GM23248 (cell line): ENCODE results near the gene PPM1H. TPM values are rescaled to one million over a fixed set of nuclear protein-coding genes. Genes with fewer than 3 reads are reported as not detected.

ENCODE experiments used
- DNase-seq: peaks from one replicate; pipeline ENCODE4 v3.0.0-alpha.2; 2015
- H2AFZ ChIP-seq: fragments of 200-600 bp; sonication (generic); 2 replicates; pipeline ENCODE4 v1.6.1; 2016; ENCODE audit warnings: antibody characterized with exemption
- H3F3A ChIP-seq: fragments of 200-600 bp; sonication (generic); 2 replicates; pipeline ENCODE4 v1.6.1; 2016; ENCODE audit warnings: mild to moderate bottlenecking, antibody characterized with exemption, mixed run types; ENCODE audit not compliant: insufficient read depth
- H3K27ac ChIP-seq: fragments of 200-600 bp; sonication (generic); 2 replicates; pipeline ENCODE4 v1.5.1; 2016; ENCODE audit warnings: mild to moderate bottlenecking
- H3K27me3 ChIP-seq: fragments of 200-600 bp; sonication (generic); replicated peaks from 2 replicates; pipeline ENCODE4 v1.6.1; 2016; ENCODE audit warnings: mild to moderate bottlenecking; ENCODE audit not compliant: insufficient read depth
- H3K36me3 ChIP-seq: fragments of 200-600 bp; sonication (generic); 2 replicates; pipeline ENCODE4 v1.6.1; 2016; ENCODE audit warnings: low read depth, mild to moderate bottlenecking
- H3K4me1 ChIP-seq: fragments of 200-600 bp; sonication (generic); 2 replicates; pipeline ENCODE4 v1.6.1; 2016; ENCODE audit warnings: mild to moderate bottlenecking; ENCODE audit not compliant: insufficient read depth
- H3K4me2 ChIP-seq: fragments of 200-600 bp; sonication (generic); one replicate; pipeline ENCODE4 v1.6.1; 2016; ENCODE audit warnings: mild to moderate bottlenecking; ENCODE audit not compliant: unreplicated experiment
- H3K4me3 ChIP-seq: fragments of 200-600 bp; sonication (generic); 2 replicates; pipeline ENCODE4 v1.5.1; 2016; ENCODE audit warnings: mild to moderate bottlenecking
- H3K79me2 ChIP-seq: fragments of 200-600 bp; sonication (generic); 2 replicates; pipeline ENCODE4 v1.6.1; 2016; ENCODE audit warnings: mild to moderate bottlenecking; ENCODE audit not compliant: insufficient read depth
- H3K9ac ChIP-seq: fragments of 200-600 bp; sonication (generic); 2 replicates; pipeline ENCODE4 v1.6.1; 2016; ENCODE audit warnings: mild to moderate bottlenecking
- H3K9me2 ChIP-seq: fragments of 200-600 bp; sonication (generic); 2 replicates; pipeline ENCODE4 v1.6.1; 2016; ENCODE audit warnings: mixed run types, mild to moderate bottlenecking, moderate library complexity; ENCODE audit not compliant: insufficient read depth
- H3K9me3 ChIP-seq: fragments of 200-600 bp; sonication (generic); one replicate; pipeline ENCODE4 v1.6.1; 2017; ENCODE audit warnings: low read depth
- H4K20me1 ChIP-seq: fragments of 200-600 bp; sonication (generic); 2 replicates; pipeline ENCODE4 v1.6.0; 2016; ENCODE audit not compliant: insufficient read depth
- EZH2 ChIP-seq: fragments of 200-600 bp; sonication (generic); IDR thresholded peaks from 2 replicates; pipeline ENCODE4 v1.6.1; 2018; ENCODE audit warnings: antibody characterized with exemption, mild to moderate bottlenecking; ENCODE audit not compliant: insufficient read depth, poor library complexity, severe bottlenecking
- EZH2phosphoT487 ChIP-seq: fragments of 200-600 bp; sonication (generic); IDR thresholded peaks from 2 replicates; pipeline ENCODE4 v1.6.1; 2018; ENCODE audit warnings: antibody characterized with exemption, moderate library complexity, mild to moderate bottlenecking, low read depth; ENCODE audit not compliant: insufficient read depth
- WGBS, 2 experiments: methylation state at CpG; one replicate each; pipeline ENCODE4 v1.1.6; 2015 to 2017; ENCODE audit warnings: low lambda C conversion rate in 2 of 2, low coverage in 1 of 2; ENCODE audit errors: missing lambda C conversion rate in 2 of 2; 5-methylcytosine and 5-hydroxymethylcytosine counted together
- in situ Hi-C: fragments of 300-500 bp; cut with MboI; formaldehyde crosslinking; loops from 2 replicates; pipeline ENCODE4 v1.15.0; 2020
- polyA plus RNA-seq: library from polyadenylated mRNA; unstranded; fragments of >200 nt; fragmentation: Nextera tagmentation; extraction: Ambion mirVana; gene quantifications from 2 replicates; pipeline ENCODE4 v1.2.1, GENCODE V29; 2016
- total RNA-seq: library from RNA; depleted of rRNA; stranded (reverse); fragments of >200 nt; shearing (Covaris generic); gene quantifications from 2 replicates; pipeline ENCODE4 v1.2.3, GENCODE V29; 2014

The PPM1H gene
- total and polyA plus RNA-seq, 2 experiments from 2014 or later, result 0.13 to 1.2 TPM

GRCh38 chr12:62643486-62643885 lies 291.5 kb downstream of the PPM1H start:
- Histone ChIP-seq H3K79me2 (no peaks in the 10 kb centered on the region), H4K20me1 (no peaks in the 10 kb centered on the region), H3K4me2 (no peak overlapping the region), H2AFZ (no peak overlapping the region), H3K9ac (no peak overlapping the region), H3F3A (peaks cover 17% of the 10 kb centered on the region; the same call in 1 of the 2 replicates), H3K4me1 (peaks cover 15% of the 10 kb centered on the region), H3K4me3 (no peak overlapping the region), H3K27ac (no peak overlapping the region), H3K9me3 (no peaks in the 10 kb centered on the region), H3K9me2 (no peaks in the 10 kb centered on the region), H3K27me3 (no peaks in the 10 kb centered on the region), H3K36me3 (no peaks in the 10 kb centered on the region)
- peak; percentile 34 for DNase-seq
- in situ Hi-C loops, result no loop called here
- no peak for TF ChIP-seq EZH2phosphoT487
- TF ChIP-seq EZH2, result no peak
- 98 to 100% methylated on average over 2 of the region's 2 CpGs for WGBS, 2 experiments

- WGBS, 2 experiments, result 38 to 61% methylated on average over 2 of the region's 2 CpGs
- H3K4me3 ChIP-seq, result no peak overlapping the region
Measured at GRCh38 chr12:62642486-62642885, 292.5 kb downstream of the PPM1H start.

GRCh38 chr12:62640910-62641448 lies 294.0 kb downstream of the PPM1H start:
- H2AFZ ChIP-seq, result peak overlapping the region; percentile 69
- H3K4me2 ChIP-seq, result peak overlapping the region; percentile 52
- DNase-seq, result peak; percentile 77
- no peaks in the 10 kb centered on the region for H4K20me1 ChIP-seq
- peak overlapping the region; percentile 42 for H3K9ac ChIP-seq
- H3K9me2 ChIP-seq, result no peaks in the 10 kb centered on the region
- 32 to 34% methylated on average over 4 of the region's 4 CpGs for WGBS, 2 experiments
- H3K79me2 ChIP-seq, result no peaks in the 10 kb centered on the region
- peak overlapping the region; percentile 49 for H3K27ac ChIP-seq
- peaks cover 15% of the 10 kb centered on the region for H3K4me1 ChIP-seq
- no peaks in the 10 kb centered on the region for H3K36me3 ChIP-seq
- peak overlapping the region; percentile 31; the same call in 1 of the 2 replicates for H3K4me3 ChIP-seq
- in situ Hi-C loops, result no loop called here
- H3K27me3 ChIP-seq, result no peaks in the 10 kb centered on the region
- TF ChIP-seq EZH2phosphoT487, result no peak
- no peak for TF ChIP-seq EZH2
- H3F3A ChIP-seq, result peaks cover 17% of the 10 kb centered on the region; the same call in 1 of the 2 replicates
- no peaks in the 10 kb centered on the region for H3K9me3 ChIP-seq

More at GRCh38 chr12:62642486-62642885, 292.5 kb downstream of the PPM1H start:
- Histone ChIP-seq H3K79me2 (no peaks in the 10 kb centered on the region), H3K9me2 (no peaks in the 10 kb centered on the region), H3K27me3 (no peaks in the 10 kb centered on the region), H3K9me3 (no peaks in the 10 kb centered on the region), H3K4me1 (peaks cover 15% of the 10 kb centered on the region), H3K27ac (no peak overlapping the region), H2AFZ (no peak overlapping the region), H3F3A (peaks cover 17% of the 10 kb centered on the region; the same call in 1 of the 2 replicates), H3K4me2 (no peak overlapping the region), H3K9ac (no peak overlapping the region), H4K20me1 (no peaks in the 10 kb centered on the region), H3K36me3 (no peaks in the 10 kb centered on the region)
- TF ChIP-seq EZH2phosphoT487 (no peak), EZH2 (no peak)
- DNase-seq, result no peak
- in situ Hi-C loops, result no loop called here

GRCh38 chr12:62637679-62638078 lies 297.3 kb downstream of the PPM1H start:
- in situ Hi-C loops, result no loop called here
- WGBS, 2 experiments, result 60 to 66% methylated on average over 5 of the region's 5 CpGs
- TF ChIP-seq EZH2 (no peak), EZH2phosphoT487 (no peak)
- H3K4me3 ChIP-seq, result no peak overlapping the region
- H2AFZ ChIP-seq, result no peak overlapping the region
- H3K9me3 ChIP-seq, result no peaks in the 10 kb centered on the region
- H3K9me2 ChIP-seq, result no peaks in the 10 kb centered on the region
- no peaks in the 10 kb centered on the region for H3K79me2 ChIP-seq
- no peaks in the 10 kb centered on the region for H3K27me3 ChIP-seq
- peaks cover 18% of the 10 kb centered on the region for H3K4me1 ChIP-seq
- no peaks in the 10 kb centered on the region for H3K36me3 ChIP-seq
- DNase-seq, result no peak
- H3K4me2 ChIP-seq, result no peak overlapping the region
- H3K27ac ChIP-seq, result no peak overlapping the region
- peaks cover 17% of the 10 kb centered on the region; the same call in 1 of the 2 replicates for H3F3A ChIP-seq
- H3K9ac ChIP-seq, result no peak overlapping the region
- H4K20me1 ChIP-seq, result no peaks in the 10 kb centered on the region
